ENCODE results near the gene LRRC7.
"Not testable (repeated sequence)": the region's sequence is repeated elsewhere in the genome, so short reads cannot be mapped to it uniquely, and the experiment has no call there.

LRRC7 gene

GRCh38 chr1:70008660-70009059 lies 440.9 kb downstream of the LRRC7 start:
- DNase-seq (no peak), ATAC-seq (no peak)
- H3K9me3 Mint-ChIP-seq, result no peaks in the 10 kb centered on the region
- no peaks in the 10 kb centered on the region for H3K4me1 Mint-ChIP-seq
- no peaks in the 10 kb centered on the region for H3K27me3 Mint-ChIP-seq
- H3K4me3 Mint-ChIP-seq, result no peak overlapping the region
- H3K27ac Mint-ChIP-seq, result no peak overlapping the region

- Mint-ChIP-seq H3K27me3 (no peaks in the 10 kb centered on the region), H3K9me3 (no peaks in the 10 kb centered on the region), H3K4me3 (no peak overlapping the region), H3K27ac (no peak overlapping the region), H3K4me1 (no peaks in the 10 kb centered on the region)
- DNase-seq (no peak), ATAC-seq (no peak)
Observed at GRCh38 chr1:70017770-70018169, 450.0 kb downstream of the LRRC7 start.

- Mint-ChIP-seq H3K4me3 (no peak overlapping the region), H3K9me3 (no peaks in the 10 kb centered on the region), H3K27me3 (no peaks in the 10 kb centered on the region), H3K4me1 (no peaks in the 10 kb centered on the region), H3K27ac (no peak overlapping the region)
- no peak for DNase-seq
- ATAC-seq, result no peak
Observed at GRCh38 chr1:70024272-70024671, 456.6 kb downstream of the LRRC7 start.

GRCh38 chr1:70025052-70025451 lies 457.3 kb downstream of the LRRC7 start:
- DNase-seq (no peak), ATAC-seq (no peak)
- no peaks in the 10 kb centered on the region for H3K27me3 Mint-ChIP-seq
- H3K4me1 Mint-ChIP-seq, result no peaks in the 10 kb centered on the region
- H3K9me3 Mint-ChIP-seq, result no peaks in the 10 kb centered on the region
- H3K27ac Mint-ChIP-seq, result no peak overlapping the region
- no peak overlapping the region for H3K4me3 Mint-ChIP-seq

GRCh38 chr1:70025846-70026245 lies 458.1 kb downstream of the LRRC7 start:
- no peak for ATAC-seq
- no peaks in the 10 kb centered on the region for H3K4me1 Mint-ChIP-seq
- no peaks in the 10 kb centered on the region for H3K27me3 Mint-ChIP-seq
- no peak overlapping the region for H3K4me3 Mint-ChIP-seq
- no peak for DNase-seq
- no peaks in the 10 kb centered on the region for H3K9me3 Mint-ChIP-seq
- H3K27ac Mint-ChIP-seq, result no peak overlapping the region

GRCh38 chr1:70033266-70033873 lies 465.6 kb downstream of the LRRC7 start:
- H3K27me3 Mint-ChIP-seq, result no peaks in the 10 kb centered on the region
- ATAC-seq, result no peak
- no peaks in the 10 kb centered on the region for H3K4me1 Mint-ChIP-seq
- no peak overlapping the region for H3K27ac Mint-ChIP-seq
- no peak for DNase-seq
- H3K4me3 Mint-ChIP-seq, result no peak overlapping the region
- H3K9me3 Mint-ChIP-seq, result no peaks in the 10 kb centered on the region

- Mint-ChIP-seq H3K27ac (no peak overlapping the region), H3K27me3 (no peaks in the 10 kb centered on the region), H3K4me3 (no peak overlapping the region), H3K4me1 (no peaks in the 10 kb centered on the region), H3K9me3 (no peaks in the 10 kb centered on the region)
- ATAC-seq (no peak), DNase-seq (no peak)
Observed at GRCh38 chr1:70033936-70034335, 466.2 kb downstream of the LRRC7 start.

GRCh38 chr1:70034403-70034802 lies 466.7 kb downstream of the LRRC7 start:
- ATAC-seq, result no peak
- no peak overlapping the region for H3K4me3 Mint-ChIP-seq
- H3K27ac Mint-ChIP-seq, result no peak overlapping the region
- H3K27me3 Mint-ChIP-seq, result no peaks in the 10 kb centered on the region
- no peaks in the 10 kb centered on the region for H3K9me3 Mint-ChIP-seq
- no peak for DNase-seq
- no peaks in the 10 kb centered on the region for H3K4me1 Mint-ChIP-seq

- Mint-ChIP-seq H3K27ac (no peak overlapping the region), H3K4me1 (no peaks in the 10 kb centered on the region), H3K9me3 (no peaks in the 10 kb centered on the region), H3K27me3 (no peaks in the 10 kb centered on the region), H3K4me3 (no peak overlapping the region)
- DNase-seq (no peak), ATAC-seq (no peak)
Observed at GRCh38 chr1:70038025-70038424, 470.3 kb downstream of the LRRC7 start.

- Mint-ChIP-seq H3K9me3 (no peaks in the 10 kb centered on the region), H3K4me1 (no peaks in the 10 kb centered on the region), H3K27me3 (no peaks in the 10 kb centered on the region), H3K4me3 (no peak overlapping the region), H3K27ac (no peak overlapping the region)
- no peak for DNase-seq
- no peak for ATAC-seq
Observed at GRCh38 chr1:70039485-70039884, 471.8 kb downstream of the LRRC7 start.

GRCh38 chr1:70041317-70042045 lies 473.8 kb downstream of the LRRC7 start:
- ATAC-seq, result no peak
- DNase-seq, result no peak
- no peaks in the 10 kb centered on the region for H3K4me1 Mint-ChIP-seq
- H3K9me3 Mint-ChIP-seq, result no peaks in the 10 kb centered on the region
- no peak overlapping the region for H3K4me3 Mint-ChIP-seq
- no peak overlapping the region for H3K27ac Mint-ChIP-seq
- H3K27me3 Mint-ChIP-seq, result no peaks in the 10 kb centered on the region

GRCh38 chr1:70042090-70042731 lies 474.5 kb downstream of the LRRC7 start:
- DNase-seq (no peak), ATAC-seq (no peak)
- no peak overlapping the region for H3K4me3 Mint-ChIP-seq
- H3K27ac Mint-ChIP-seq, result no peak overlapping the region
- no peaks in the 10 kb centered on the region for H3K27me3 Mint-ChIP-seq
- H3K9me3 Mint-ChIP-seq, result no peaks in the 10 kb centered on the region
- no peaks in the 10 kb centered on the region for H3K4me1 Mint-ChIP-seq

- Mint-ChIP-seq H3K4me3 (no peak overlapping the region), H3K27ac (no peak overlapping the region), H3K9me3 (no peaks in the 10 kb centered on the region), H3K27me3 (no peaks in the 10 kb centered on the region), H3K4me1 (no peaks in the 10 kb centered on the region)
- no peak for DNase-seq
- ATAC-seq, result no peak
Observed at GRCh38 chr1:70043804-70044203, 476.1 kb downstream of the LRRC7 start.

- no peak overlapping the region for H3K27ac Mint-ChIP-seq
- no peak overlapping the region for H3K4me3 Mint-ChIP-seq
- H3K4me1 Mint-ChIP-seq, result no peaks in the 10 kb centered on the region
- no peak for ATAC-seq
- H3K9me3 Mint-ChIP-seq, result no peaks in the 10 kb centered on the region
- DNase-seq, result no peak
- no peaks in the 10 kb centered on the region for H3K27me3 Mint-ChIP-seq
Observed at GRCh38 chr1:70044832-70045231, 477.1 kb downstream of the LRRC7 start.

- not testable (repeated sequence) for H3K4me1 Mint-ChIP-seq, ATAC-seq, H3K27me3 Mint-ChIP-seq, H3K9me3 Mint-ChIP-seq, DNase-seq, H3K27ac Mint-ChIP-seq, H3K4me3 Mint-ChIP-seq
Observed at GRCh38 chr1:70045581-70045980, 477.9 kb downstream of the LRRC7 start.

- Mint-ChIP-seq H3K4me1 (no peaks in the 10 kb centered on the region), H3K9me3 (no peaks in the 10 kb centered on the region), H3K27me3 (no peaks in the 10 kb centered on the region), H3K4me3 (no peak overlapping the region), H3K27ac (no peak overlapping the region)
- DNase-seq (no peak), ATAC-seq (no peak)
Observed at GRCh38 chr1:70048336-70049094, 480.8 kb downstream of the LRRC7 start.
